Measurements from ENCODE around the gene GLO1.

DNA sequence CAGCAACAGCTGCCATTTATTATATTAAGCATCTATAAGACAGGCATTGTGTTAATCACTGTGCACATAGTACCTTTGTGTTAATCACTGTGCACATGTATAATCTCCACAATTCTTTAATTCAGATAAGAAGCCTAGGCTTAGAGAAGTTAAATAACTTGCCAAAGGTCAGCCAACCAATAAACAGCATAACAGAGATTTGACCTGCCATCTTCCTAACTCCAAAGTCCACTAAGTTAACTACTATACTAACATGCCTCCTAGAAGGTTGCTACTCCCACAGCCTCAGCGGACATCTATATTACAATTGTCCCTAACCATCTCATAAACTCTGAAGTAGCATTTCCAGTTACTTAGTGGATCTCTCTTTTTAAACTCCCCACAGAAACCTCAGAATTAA lies 66.9 kb downstream of the GLO1 start:
- TF ChIP-seq, protein P1, sequence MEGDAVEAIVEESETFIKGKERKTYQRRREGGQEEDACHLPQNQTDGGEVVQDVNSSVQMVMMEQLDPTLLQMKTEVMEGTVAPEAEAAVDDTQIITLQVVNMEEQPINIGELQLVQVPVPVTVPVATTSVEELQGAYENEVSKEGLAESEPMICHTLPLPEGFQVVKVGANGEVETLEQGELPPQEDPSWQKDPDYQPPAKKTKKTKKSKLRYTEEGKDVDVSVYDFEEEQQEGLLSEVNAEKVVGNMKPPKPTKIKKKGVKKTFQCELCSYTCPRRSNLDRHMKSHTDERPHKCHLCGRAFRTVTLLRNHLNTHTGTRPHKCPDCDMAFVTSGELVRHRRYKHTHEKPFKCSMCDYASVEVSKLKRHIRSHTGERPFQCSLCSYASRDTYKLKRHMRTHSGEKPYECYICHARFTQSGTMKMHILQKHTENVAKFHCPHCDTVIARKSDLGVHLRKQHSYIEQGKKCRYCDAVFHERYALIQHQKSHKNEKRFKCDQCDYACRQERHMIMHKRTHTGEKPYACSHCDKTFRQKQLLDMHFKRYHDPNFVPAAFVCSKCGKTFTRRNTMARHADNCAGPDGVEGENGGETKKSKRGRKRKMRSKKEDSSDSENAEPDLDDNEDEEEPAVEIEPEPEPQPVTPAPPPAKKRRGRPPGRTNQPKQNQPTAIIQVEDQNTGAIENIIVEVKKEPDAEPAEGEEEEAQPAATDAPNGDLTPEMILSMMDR (IDR thresholded peaks at IDR 0.05) = no peak
- no peak for TF ChIP-seq EZH2 (IDR thresholded peaks at IDR 0.05; ENCODE audit: borderline replicate concordance, insufficient read depth, low read depth, low read length, poor library complexity, severe bottlenecking)

Data from B cell (primary cell).